GM19025 (cell line): ENCODE results near the gene PIP5K1B.

Experiments
- ATAC-seq: cut with Tn5 transposase; IDR thresholded peaks from one replicate; pipeline ENCODE4 v1.9.1; 2021; ENCODE audit warnings: mild to moderate bottlenecking, low read depth, moderate library complexity; ENCODE audit not compliant: unreplicated experiment

PIP5K1B gene

DNA sequence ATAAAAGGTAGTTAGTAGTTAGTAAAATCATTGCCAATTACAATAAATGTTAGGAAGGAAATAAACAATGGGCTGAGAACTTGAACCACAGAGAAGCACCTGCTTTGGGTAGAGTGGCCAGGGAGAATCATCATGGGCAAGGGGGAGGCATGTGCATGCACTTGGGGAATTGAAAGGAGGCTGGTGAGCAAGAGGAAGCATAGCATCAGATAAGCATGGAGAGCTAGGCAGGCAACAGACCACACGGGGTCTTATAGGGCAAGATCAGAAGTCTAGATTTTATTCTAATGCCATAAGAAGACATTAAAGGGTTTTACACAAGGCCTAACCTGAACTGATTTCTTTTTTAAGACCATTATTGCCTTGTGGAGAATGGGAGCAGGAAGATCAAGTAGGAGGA, 93.4 kb downstream of the PIP5K1B start:
- ATAC-seq: no peak

DNA sequence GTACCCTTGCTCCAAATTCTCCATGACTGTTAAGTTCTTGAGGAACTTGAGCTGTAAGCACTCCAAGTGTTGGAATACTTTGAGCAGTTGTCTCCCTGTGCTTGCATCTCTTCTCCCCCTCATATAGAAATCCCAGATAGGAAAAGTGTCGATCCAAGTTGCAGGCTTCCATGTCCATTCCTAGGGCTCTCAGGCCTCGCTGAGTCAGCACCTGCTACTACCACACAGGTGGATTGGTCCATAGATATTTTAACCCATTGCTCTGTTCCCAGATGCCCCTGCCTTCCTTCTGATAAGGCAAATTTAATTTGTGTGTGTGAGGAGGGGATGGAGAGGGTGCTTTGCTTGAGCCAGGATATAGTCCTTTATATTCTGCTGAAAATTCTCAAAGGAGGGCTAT, 95.8 kb downstream of the PIP5K1B start:
- no peak for ATAC-seq

DNA sequence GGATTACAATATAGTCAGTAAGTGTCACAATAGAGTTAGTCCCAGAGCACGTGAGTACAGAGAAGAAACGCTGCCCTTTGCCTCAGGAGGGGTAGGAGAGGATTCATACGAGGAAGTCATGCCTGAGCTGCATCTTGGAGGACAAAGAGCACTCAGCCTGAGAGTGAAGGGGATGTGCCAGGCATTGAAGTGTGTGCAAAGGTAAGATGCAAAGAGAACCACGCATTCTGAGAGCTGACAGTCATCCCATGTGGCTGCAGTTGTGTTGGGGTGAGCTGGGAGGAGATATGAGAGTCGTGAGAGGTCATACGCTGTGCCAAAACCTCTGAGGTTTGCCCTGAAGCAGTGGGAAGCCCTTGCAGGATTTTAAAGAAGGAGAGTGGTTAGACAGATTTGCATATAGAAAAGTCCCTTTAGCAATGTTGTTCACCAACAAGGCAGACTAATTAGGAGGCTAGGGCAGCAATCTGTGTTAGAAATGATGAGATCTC, 97.5 kb downstream of the PIP5K1B start:
- ATAC-seq: peak; percentile 97

DNA sequence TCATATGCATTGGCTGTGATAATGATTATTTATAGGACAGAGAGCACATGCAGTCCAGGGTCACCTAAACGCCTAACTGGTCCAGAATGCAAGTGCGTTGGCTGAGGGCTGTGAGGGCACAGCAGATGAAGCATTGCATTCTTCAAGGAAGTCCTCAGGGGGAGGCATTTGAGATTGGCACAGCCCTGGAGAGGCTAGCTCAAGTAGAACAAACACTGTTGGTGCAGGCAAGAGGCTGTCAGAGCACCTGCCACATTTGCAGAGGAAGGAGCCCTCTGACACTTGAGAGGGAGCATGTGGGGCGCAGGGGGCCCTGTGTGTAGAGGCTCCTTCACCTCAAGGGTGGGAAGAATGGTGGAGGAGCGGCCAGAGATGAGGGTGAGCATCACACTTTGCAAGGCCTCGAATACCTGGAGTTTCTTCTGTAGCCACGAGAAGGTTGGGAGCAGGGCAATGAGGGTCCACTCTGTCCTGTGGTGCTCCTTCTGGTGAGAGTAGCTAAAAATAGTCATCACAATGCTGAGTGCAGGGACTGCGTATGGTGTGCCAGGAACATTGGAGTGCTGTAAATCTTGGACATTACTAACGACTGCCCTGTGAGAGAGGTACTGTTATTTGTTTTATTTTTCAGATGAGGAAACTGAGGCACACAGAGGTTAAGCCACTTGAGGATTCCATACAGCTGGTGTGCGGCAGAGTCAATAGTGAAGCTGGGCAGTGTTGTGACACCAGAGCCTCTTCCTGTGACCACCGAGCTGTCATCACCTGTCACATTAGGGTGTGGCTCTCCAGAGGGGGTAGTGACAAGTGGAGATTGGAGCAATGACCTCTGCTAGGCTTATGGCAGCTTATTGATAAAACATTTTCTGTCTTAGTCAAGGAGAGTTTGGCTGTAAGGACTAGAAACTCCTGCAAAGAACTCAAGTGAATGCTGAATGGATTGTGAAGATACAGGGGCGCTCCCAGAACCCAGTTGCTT, 100.2 kb downstream of the PIP5K1B start:
- ATAC-seq: no peak

DNA sequence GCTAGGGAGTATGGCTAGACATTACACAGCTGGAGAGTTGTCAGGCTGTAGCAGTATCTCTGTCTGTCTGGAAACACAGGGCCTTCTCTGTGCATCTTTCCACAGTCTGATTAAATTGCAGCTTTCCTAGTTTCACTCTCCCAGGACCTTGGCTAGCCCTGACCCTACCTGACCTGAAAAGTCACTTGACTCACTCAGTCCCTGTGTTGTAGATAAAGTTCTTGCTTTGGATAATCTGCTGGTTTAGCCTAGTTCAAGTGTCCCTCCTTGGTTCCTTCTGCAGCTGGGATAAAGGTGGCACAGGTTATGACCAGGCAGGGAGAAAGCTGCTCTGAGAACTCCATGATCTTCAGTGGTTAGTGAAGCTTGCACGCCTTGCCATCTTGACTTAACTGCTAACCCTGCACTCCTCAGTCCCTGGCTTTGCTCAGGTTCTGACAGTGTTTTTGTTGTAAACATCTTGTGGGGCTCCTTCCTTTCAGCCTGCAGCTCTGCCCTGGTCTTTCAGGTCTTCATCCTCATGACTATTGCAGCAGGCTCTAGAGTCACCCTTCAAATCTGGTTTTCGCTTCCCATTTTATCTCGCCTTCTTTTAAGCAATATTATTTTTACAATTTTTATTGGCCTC, 101.0 kb downstream of the PIP5K1B start:
- no peak for ATAC-seq

DNA sequence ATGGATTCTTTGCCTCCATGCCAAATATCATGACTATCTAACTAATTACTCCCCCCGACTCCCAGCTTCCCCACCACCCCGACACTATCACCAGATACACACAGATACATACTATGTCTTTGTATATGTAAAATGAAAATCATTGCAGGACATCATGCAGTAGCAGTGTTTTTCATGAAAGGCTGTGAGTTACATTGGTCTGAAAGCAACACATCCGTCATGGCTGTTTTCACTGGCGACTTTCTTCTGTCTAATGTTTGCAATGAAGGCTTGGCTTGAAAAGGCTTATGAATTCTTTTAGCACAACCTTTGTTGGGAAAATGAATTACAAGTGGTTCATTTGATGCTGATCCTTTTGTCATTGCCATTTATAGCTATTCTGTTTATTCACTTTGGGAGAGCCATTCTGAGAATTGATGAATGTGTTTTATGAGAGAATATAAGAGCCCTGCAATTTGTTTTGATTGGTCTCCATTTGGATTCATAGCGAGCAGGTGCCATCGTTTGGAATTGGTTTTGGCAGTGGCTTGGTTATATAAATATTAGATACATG, 103.4 kb downstream of the PIP5K1B start:
- ATAC-seq: no peak

DNA sequence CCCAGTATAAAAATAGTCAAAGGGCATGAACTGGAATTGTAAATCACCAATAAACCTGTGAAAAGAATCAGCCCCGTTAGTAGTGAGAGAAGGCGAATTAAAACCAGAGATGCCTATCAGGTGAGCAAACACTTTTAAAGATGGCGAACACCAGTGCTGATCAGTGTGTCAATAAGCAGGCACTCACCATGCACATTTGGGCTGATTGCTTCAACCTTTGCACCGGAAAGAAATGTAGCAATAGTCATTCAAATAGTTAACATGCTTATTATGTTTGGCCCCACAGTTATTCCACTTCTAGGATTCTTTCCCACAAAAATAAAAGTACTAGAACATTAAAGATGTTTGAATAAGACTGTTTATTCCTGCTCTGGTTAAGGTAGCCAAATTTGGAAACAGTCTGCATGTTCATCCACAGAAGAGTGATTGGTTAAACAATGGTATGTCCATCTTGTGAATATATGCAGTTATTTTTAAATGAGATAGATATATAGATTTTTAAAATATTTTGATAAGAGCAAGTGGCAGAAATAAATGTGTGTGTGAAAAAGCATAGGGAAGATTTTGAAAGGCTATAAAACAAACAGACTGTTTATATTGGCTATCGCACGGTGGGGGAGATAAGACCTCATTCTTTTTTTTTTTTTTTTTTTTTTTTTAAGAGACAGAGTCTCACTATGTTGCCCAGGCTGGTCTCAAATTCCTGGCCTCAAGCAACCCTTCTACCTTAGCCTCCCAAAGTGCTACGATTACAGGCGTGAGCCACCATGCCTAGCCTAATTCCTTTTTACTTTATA, 112.2 kb downstream of the PIP5K1B start:
- ATAC-seq: no peak

DNA sequence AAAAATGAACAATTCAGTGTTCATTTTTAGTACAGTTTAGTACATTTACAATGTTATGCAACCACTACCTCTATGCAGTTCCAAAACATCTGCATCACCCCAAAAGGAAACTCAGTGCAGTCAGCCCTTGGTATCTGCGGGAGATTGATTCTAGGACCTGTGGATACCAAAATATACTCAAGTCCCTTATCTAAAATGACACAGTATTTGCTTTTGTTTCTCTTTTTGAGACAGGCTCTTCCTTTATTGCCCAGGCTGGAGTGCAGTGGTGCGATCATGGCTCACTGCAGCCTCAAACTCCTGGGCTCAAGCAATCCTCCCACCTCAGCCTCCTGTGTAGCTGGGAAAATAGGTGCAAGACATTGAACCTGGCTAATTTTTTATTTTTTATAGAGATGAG, 114.0 kb downstream of the PIP5K1B start:
- no peak for ATAC-seq

DNA sequence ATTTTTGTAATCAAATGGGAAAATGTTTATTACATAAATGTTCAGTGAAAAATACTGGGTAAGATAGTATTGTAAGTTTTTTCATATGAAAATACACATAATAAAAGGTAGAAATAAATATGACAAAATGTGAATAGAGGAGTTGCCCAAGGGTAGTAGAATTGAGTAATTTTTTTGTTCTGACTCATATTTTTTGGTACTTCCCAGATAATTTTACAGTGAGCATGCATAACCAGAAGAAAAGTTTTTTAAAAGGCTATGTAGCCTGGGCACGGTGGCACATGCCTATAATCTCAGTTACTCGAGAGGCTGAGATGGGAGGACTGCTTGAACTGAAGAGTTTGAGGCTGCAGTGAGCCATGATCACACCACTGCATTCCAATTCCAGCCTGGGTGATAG, 116.9 kb downstream of the PIP5K1B start:
- no peak for ATAC-seq

DNA sequence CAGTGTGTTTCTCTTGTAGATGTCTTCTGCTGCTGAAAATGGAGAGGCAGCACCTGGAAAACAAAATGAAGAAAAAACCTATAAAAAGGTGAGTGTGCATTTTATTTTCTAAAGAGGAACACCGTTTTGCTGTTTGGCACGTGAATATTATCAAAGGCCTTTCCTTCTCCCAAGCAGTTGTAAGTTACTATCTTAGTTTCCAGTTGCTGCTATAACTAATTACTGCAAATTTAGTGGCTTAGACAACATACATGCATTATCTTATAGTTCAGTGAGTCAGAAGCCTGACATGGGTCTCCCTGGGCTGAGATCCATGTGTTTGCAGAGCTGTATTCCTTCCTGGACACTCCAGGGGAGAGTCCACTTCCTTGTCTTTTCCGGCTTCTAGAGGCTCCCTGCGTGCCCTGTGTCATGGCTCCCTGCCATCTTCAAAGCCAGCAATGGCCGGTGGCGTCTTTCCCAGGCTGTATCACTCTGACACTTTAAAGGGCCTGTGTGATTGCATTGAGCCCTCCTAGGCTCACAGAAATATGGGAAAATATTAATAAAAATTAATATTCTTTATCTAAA, 117.6 kb downstream of the PIP5K1B start:
- ATAC-seq: no peak

DNA sequence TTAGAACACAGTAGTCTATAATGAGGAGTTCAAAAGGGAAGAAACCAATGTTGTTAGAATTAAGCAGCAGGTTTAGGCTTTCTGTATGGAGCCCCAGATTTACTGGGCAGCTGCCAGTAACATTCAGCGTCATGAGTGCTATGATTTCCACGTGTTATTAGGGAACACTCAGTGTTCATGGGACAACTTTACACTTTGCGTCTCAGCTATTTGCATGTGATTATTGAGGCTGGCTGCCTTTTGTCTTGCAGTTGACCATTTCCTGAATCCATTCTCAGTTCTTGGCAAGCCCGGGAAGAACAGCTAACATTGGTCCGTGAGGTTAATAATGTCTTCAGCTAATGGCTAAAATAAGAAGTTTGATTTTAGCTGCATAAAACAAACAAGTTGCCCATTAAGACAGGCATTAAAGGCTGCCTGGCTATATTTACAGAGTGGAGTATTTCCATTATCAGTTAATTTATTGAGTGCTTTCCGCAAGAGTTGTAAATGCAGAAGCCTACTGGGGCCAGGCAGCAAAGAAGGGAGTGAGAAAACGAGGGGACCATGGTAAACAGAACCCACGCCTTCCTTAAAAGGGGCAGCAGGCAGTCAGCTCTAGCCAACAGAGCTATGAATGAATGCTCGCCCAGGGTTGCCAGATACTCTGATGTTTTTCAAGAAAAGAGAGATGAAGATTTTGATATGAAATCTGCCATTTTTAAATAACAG, 120.9 kb downstream of the PIP5K1B start:
- no peak for ATAC-seq

DNA sequence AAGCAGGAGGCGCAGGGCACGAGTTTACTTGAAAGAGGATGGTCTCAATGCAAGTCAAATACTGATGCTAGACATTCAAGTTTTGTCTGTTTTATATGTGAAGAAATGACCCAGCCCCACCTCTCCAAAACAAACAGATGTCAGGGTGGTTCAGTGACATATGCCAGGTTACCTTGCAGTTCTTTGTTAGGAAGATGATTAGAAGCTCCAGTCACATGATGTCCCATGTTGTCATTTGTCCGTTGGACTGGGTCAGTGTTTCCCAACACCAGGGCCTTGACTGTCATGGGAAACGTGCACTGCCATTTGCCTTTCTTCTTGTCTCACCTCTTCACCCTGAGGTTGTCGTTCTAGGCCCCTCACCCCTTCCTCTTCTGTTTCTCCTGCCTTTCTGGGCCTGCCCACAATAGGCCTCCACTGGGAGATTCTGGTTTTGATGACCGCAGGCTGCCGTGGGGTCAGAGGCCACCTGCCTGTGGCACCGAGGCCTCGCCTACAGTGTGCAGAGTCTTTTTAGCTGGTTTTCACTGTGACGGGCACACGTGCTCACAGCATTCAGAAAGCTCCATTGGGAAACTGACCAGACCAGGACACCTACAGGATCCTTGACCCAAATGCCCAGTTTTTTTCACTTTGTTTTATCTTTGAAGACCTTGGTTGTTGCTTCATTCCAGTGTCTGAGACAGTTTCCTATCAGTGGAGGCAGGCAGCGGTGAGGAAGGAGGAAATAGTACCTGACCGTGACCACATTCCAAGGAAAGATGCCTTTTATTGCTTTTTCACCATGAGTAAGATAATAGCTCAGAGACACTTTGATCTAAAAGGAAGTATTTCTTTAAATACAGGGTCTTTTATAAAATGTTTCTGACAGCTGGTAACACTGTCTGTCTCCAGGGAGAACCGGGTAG, 123.1 kb downstream of the PIP5K1B start:
- ATAC-seq: no peak

DNA sequence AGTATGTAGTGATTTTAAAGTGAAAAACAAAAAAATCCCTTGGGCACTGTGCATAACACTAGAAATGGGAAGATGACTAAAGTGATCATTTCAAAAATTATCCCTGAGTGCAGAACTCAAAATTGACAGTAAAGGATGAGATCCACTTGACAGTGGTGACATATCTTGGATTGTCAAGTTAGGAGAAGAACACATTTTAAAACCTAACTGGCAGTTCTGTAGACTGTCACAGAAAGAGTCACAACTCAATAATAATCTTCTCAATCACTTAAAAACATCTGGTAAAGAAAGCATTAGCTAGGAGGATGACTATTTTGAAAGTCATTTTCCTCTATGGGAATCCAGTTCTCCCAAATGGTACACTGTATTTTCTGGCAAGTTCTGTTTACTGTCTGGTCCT, 127.1 kb downstream of the PIP5K1B start:
- no peak for ATAC-seq

DNA sequence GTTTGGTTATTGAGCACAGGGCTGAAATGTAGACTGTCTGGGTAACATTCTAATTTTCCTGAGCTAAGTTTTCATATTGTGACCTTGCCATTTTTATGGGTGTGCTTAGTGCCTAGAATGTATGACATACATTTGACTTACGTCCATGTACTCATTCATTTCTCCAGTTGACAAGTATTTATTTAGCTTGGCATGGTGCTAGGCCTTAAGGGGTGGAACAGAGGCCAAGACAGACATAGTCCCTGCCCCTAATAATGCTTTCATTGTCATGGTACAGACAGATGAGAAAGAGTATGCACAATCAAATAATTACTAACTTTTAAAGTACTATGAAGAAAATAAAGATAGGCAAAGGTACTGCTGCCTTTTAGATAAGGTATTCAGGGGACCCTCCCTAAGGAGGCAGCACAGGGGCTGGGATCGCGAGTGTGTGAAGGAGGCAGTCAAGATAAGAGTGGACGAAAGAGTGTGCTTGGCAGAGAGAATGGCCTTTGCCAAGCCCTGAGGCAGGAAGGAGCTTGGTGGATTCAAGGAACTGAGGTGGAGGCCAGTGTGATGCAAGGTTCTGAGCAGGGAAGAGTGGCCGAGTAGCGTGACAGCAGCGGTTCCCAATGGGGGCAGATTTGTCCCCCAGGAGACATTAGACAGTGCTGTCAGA, 128.0 kb downstream of the PIP5K1B start:
- no peak for ATAC-seq

DNA sequence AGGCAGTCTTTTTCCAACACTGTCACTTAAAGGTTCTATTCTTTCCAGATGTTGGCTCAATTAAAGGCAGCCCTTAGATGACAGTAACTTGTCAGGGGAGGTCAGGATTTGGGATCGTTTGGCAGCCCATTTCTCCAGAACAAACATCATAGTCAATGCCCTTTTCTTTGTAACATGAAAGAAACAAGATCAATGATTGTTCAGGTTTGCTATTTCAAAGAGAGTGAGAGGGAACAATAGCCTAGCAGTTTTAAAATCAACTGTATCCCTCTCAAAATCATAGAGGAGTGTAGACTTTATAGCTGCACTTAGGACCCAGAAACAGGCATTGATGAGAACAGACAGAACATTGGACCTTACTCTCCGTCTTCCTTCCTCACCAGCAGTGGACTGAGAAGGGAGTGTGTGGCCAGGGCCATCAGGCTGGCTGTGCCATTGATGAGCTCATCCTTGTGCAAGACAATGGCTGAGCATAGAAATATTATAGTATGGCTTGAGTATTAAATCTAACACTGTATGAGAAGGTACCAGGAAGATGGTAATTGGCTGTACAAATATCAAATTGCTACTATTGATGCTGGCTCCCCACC, 130.0 kb downstream of the PIP5K1B start:
- no peak for ATAC-seq

DNA sequence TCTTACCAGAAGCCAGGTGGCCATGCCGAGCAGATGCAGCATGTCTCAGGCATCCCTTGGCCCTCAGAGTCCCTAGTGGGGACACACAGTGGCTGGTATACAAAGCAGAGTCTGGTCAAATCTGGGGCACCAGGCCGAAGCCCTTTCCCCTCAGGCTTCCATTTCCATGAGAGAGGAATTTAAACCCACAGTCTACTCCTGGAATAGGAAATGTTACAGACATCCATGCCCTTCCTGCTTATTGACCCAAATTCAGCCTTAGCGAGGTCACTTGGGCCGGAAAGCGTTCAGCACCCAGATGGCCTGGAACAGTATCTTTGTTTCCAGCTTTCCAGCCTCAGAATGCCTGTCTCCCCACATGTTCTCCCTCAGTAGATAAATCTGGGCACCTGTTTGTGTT, 131.7 kb downstream of the PIP5K1B start:
- ATAC-seq: no peak

DNA sequence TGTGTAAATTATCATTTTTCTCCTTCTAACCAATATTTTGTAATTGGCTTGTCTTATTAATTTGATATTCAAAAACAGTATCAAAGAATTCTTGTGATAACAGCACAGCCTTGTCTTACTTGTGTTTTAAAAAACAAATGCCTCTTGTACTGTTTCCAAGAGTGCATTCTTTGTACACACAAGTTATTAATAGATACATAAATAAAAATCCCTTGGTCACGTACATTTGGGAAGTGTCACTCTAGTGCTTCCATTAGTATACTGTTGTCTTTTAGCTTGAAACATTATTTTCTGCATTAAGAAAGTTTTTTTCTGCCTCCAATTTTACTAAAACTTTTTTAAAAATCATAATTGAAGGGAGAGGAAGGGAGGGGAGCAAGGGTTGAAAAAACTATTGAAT, 133.2 kb downstream of the PIP5K1B start:
- ATAC-seq: no peak
